Cortex of kidney (tissue), 1 donor: ENCODE data around the gene SCGB1C1.
"Not testable (repeated sequence)": the region's sequence is repeated elsewhere in the genome, so short reads cannot be mapped to it uniquely, and the experiment has no call there.

ENCODE experiments used
- DNase-seq: peaks from one replicate; lab custom pipeline; 2025; lab: John Stamatoyannopoulos, UW

The SCGB1C1 gene

GRCh38 chr11:218815-219593 is 26.1 kb downstream of the SCGB1C1 start:
- no peak for DNase-seq

- not testable (repeated sequence) for DNase-seq
Observed at GRCh38 chr11:220641-221215, 27.9 kb downstream of the SCGB1C1 start.

- DNase-seq = no peak
Observed at GRCh38 chr11:221539-221938, 28.7 kb downstream of the SCGB1C1 start.

GRCh38 chr11:221998-222789 is 29.3 kb downstream of the SCGB1C1 start:
- no peak for DNase-seq

- no peak for DNase-seq
Observed at GRCh38 chr11:223026-223789, 30.3 kb downstream of the SCGB1C1 start.

GRCh38 chr11:223884-224283 is 31.0 kb downstream of the SCGB1C1 start:
- no peak for DNase-seq

- DNase-seq = no peak
Observed at GRCh38 chr11:224424-224823, 31.5 kb downstream of the SCGB1C1 start.

- DNase-seq = no peak
Observed at GRCh38 chr11:225734-226453, 33.0 kb downstream of the SCGB1C1 start.

GRCh38 chr11:227824-228379 is 35.0 kb downstream of the SCGB1C1 start:
- no peak for DNase-seq

- no peak for DNase-seq
Observed at GRCh38 chr11:230431-230830, 37.6 kb downstream of the SCGB1C1 start.

GRCh38 chr11:232783-233565 is 40.1 kb downstream of the SCGB1C1 start:
- DNase-seq = no peak

- DNase-seq = no peak
Observed at GRCh38 chr11:235180-235579, 42.3 kb downstream of the SCGB1C1 start.

- no peak for DNase-seq
Observed at GRCh38 chr11:235609-235996, 42.7 kb downstream of the SCGB1C1 start.

GRCh38 chr11:235997-236773 is 43.3 kb downstream of the SCGB1C1 start, which contains the start of gene SIRT3:
Gene SIRT3, minus strand, starts transcription at chr11:236342. Its CDS starts 14 bp downstream, at chr11:236328.
- no peak for DNase-seq

- no peak for DNase-seq
Observed at GRCh38 chr11:236774-237767, 44.2 kb downstream of the SCGB1C1 start, which contains the start of gene PSMD13. Gene PSMD13, plus strand, starts transcription at chr11:236976. Its CDS starts 74 bp downstream, at chr11:237050.

GRCh38 chr11:238346-238745 is 45.5 kb downstream of the SCGB1C1 start:
- DNase-seq = not testable (repeated sequence)

- no peak for DNase-seq
Observed at GRCh38 chr11:240315-240714, 47.4 kb downstream of the SCGB1C1 start.

GRCh38 chr11:241634-242033 is 48.8 kb downstream of the SCGB1C1 start:
- no peak for DNase-seq
